Vagina (tissue), 2 donors: ENCODE results near the gene SMAD5. TPM values are rescaled to one million over a fixed set of nuclear protein-coding genes. Genes with fewer than 3 reads are reported as not detected.
A peak's percentile ranks its signal among the peaks of the same experiment; 100 is the strongest.

Experiments
- DNase-seq, 2 donors: peaks; one replicate each; pipeline ENCODE4 v3.0.0-alpha.2; 2017; ENCODE audit errors: extremely low spot score in 2 of 2
- H3K27ac ChIP-seq: fragments of 200-600 bp; sonication (generic); one replicate; pipeline ENCODE4 v1.5.1; 2019
- H3K27me3 ChIP-seq: fragments of 200-600 bp; sonication (generic); one replicate; pipeline ENCODE4 v1.5.1; 2019
- H3K36me3 ChIP-seq, 2 donors: fragments of 200-600 bp; sonication (generic); one replicate each; pipeline ENCODE4 v1.5.1; 2017 to 2019
- H3K4me1 ChIP-seq: fragments of 200-600 bp; sonication (generic); one replicate; pipeline ENCODE4 v1.5.1; 2019
- H3K4me3 ChIP-seq, 2 donors: fragments of 200-600 bp; sonication (generic); 1 replicate in 1 of 2; 2 replicates in 1 of 2; pipeline ENCODE4 v1.5.1; 2016 to 2019
- H3K9me3 ChIP-seq: fragments of 200-600 bp; sonication (generic); one replicate; pipeline ENCODE4 v1.5.1; 2019
- POLR2A ChIP-seq, 2 donors: fragments of 450-650 bp; IDR thresholded peaks; one replicate each; pipeline ENCODE4 v1.6.1; 2017; ENCODE audit warnings: antibody characterized with exemption in 2 of 2, mild to moderate bottlenecking in 2 of 2, moderate library complexity in 2 of 2
- POLR2AphosphoS5 ChIP-seq, 2 donors: sonication (generic); formaldehyde crosslinking; IDR thresholded peaks; one replicate each; pipeline ENCODE4 v1.9.0; 2017; ENCODE audit warnings: antibody characterized with exemption in 2 of 2, mild to moderate bottlenecking in 2 of 2, low read depth in 1 of 2; ENCODE audit not compliant: insufficient read depth in 1 of 2
- intact Hi-C: fragments of 100-400 bp; cut with DNase I; formaldehyde crosslinking; loops from one replicate; pipeline ENCODE4 v1.15.1; 2023
- total RNA-seq: library from RNA; depleted of rRNA; stranded (reverse); fragments of >200 nt; gene quantifications from one replicate; pipeline ENCODE4 v1.2.3, GENCODE V29; 2016
- TF ChIP-seq, protein P1 (sequence below), 3 experiments: fragments of 450-650 bp in 2 of 3; fragments of 200-600 bp in 1 of 3; sonication (generic) in 1 of 3; IDR thresholded peaks; one replicate each; pipeline ENCODE4 v1.5.1; 2017 to 2019; ENCODE audit warnings: antibody characterized with exemption in 3 of 3, mild to moderate bottlenecking in 2 of 3, moderate library complexity in 2 of 3

SMAD5 gene
- total RNA-seq, 1 donor from 2014 or later, result 40.0 TPM

DNA sequence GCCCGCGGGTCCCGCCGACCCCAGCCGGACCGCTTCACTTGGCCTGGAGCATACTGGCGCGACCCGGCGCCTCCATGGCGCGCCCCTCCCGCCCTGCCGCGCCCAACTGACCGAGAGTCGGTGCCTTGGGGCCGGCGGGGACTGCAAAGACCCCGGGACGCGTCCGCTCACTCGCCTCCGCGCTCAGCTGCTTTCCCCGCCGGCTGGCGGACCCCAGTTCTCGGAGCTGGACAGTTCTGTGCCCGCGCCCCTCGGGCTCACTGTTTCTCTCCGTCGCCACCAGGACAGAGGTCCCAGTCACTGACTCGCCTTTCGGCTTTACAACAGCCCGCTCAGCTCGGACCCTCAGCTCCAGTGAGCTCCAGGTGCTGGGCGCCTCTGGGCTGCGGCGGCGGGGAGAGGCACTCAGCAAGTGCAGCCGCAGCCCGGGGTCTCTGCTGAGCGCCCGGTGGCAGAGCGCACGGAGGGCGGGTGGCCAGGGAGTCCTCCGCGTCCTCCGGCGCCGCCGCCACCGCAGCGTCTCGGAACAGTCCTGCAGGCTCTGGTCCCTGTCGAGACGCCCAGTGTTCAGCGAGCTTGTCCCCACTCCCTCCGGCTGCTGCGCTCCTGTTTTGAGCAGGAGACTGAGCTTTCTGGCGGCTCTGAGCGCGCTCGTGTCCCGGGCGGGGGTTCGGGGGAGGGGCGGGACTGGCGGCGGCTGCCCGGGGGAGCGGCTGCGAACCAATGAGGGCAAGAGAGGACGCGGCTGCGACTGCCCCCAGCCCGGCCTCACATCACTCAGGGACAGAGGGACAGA, 60.1 kb downstream of the SMAD5 start, which contains the start of gene SMIM32:
Gene SMIM32, minus strand, starts transcription at position 637 of the 796 bp plus-strand sequence. CDS start 638 bp downstream, outside the sequence.
- H3K4me3 ChIP-seq, result peak within 1 kb of the TSS; percentile 29 to 47
- DNase-seq, result no peak

DNA sequence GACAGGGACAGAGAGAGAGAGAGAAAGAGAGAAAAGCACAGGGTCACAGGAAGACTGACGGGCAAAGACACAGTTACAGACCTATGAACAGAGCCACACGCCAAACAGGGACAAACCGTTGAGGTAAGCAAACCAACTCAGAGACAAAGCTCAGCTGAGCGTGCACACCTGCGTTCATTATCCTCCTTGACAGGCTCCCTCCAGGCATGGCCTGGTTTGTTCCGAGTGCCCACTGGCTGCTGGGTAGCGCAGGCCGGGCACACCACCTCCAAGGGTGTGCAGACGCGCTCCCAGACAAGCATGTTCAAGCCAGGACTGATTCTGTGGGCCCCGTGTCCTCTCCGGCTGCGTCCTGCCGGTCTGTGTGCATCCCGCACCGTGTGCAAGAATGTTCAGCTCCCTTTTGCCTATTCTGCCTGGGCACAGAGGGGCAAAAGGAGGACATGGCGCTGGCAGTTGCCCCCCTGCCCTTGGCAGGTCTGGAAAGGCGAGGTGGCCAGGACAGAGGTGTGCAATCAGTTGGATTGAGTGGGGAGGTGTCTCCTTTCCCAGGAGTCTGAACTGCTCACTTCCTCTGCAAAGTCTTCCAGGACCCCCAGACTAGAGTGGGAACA, 60.8 kb downstream of the SMAD5 start:
- H3K27ac ChIP-seq, result no peak overlapping the region
- intact Hi-C loops, result no loop called here
- no peaks in the 10 kb centered on the region for H3K27me3 ChIP-seq
- peak overlapping the region; percentile 29 to 47 for H3K4me3 ChIP-seq
- H3K9me3 ChIP-seq, result no peaks in the 10 kb centered on the region
- DNase-seq, result no peak
- H3K36me3 ChIP-seq, result peaks cover 0 to 4% of the 10 kb centered on the region in 2 donors
- H3K4me1 ChIP-seq, result peaks cover 28% of the 10 kb centered on the region
- no peak for TF ChIP-seq POLR2AphosphoS5 (IDR thresholded peaks at IDR 0.05; ENCODE audit: insufficient read depth in 1 of 2, low read depth in 1 of 2)
- TF ChIP-seq POLR2A (IDR thresholded peaks at IDR 0.05), result no peak
- TF ChIP-seq, protein P1, sequence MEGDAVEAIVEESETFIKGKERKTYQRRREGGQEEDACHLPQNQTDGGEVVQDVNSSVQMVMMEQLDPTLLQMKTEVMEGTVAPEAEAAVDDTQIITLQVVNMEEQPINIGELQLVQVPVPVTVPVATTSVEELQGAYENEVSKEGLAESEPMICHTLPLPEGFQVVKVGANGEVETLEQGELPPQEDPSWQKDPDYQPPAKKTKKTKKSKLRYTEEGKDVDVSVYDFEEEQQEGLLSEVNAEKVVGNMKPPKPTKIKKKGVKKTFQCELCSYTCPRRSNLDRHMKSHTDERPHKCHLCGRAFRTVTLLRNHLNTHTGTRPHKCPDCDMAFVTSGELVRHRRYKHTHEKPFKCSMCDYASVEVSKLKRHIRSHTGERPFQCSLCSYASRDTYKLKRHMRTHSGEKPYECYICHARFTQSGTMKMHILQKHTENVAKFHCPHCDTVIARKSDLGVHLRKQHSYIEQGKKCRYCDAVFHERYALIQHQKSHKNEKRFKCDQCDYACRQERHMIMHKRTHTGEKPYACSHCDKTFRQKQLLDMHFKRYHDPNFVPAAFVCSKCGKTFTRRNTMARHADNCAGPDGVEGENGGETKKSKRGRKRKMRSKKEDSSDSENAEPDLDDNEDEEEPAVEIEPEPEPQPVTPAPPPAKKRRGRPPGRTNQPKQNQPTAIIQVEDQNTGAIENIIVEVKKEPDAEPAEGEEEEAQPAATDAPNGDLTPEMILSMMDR (IDR thresholded peaks at IDR 0.05), result no peak

More for the DNA sequence above, 60.1 kb downstream of the SMAD5 start, which contains the start of gene SMIM32:
- intact Hi-C loops, result no loop called here
- no peaks in the 10 kb centered on the region for H3K27me3 ChIP-seq
- peaks cover 0 to 11% of the 10 kb centered on the region in 2 donors for H3K36me3 ChIP-seq
- no peaks in the 10 kb centered on the region for H3K9me3 ChIP-seq
- no peak within 1 kb of the TSS for H3K27ac ChIP-seq
- TF ChIP-seq POLR2AphosphoS5 (IDR thresholded peaks at IDR 0.05; ENCODE audit: insufficient read depth in 1 of 2, low read depth in 1 of 2) (no peak), POLR2A (IDR thresholded peaks at IDR 0.05) (no peak)
- TF ChIP-seq, protein P1 (IDR thresholded peaks at IDR 0.05), result no peak
- H3K4me1 ChIP-seq, result peaks cover 28% of the 10 kb centered on the region

DNA sequence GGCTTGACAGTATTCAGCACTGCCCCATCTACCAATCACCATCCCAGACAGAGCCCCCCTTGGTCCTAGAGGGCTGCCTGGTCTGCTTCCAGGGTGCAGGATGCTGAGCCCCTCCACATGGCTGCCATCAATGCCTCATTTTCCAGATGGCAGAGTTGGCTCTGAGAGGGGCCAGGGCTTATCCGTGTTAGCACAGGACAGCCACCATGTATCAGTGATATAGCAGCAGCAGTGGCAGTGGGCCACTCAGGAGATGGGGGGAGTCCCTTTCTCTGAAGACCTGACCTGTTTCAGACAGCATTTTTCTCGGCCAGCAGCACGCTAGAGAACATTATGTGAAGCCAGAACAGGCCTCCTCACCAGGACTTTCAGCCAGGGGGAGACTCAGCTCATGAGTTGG, 61.9 kb downstream of the SMAD5 start:
- H3K27ac ChIP-seq, result no peak overlapping the region
- no peak overlapping the region for H3K4me3 ChIP-seq
- no peaks in the 10 kb centered on the region for H3K36me3 ChIP-seq
- intact Hi-C loops, result no loop called here
- no peak for DNase-seq
- H3K9me3 ChIP-seq, result no peaks in the 10 kb centered on the region
- TF ChIP-seq, protein P1 (IDR thresholded peaks at IDR 0.05), result no peak
- TF ChIP-seq POLR2A (IDR thresholded peaks at IDR 0.05), result no peak
- no peak for TF ChIP-seq POLR2AphosphoS5 (IDR thresholded peaks at IDR 0.05; ENCODE audit: insufficient read depth in 1 of 2, low read depth in 1 of 2)
- H3K4me1 ChIP-seq, result peaks cover 28% of the 10 kb centered on the region
- no peaks in the 10 kb centered on the region for H3K27me3 ChIP-seq

DNA sequence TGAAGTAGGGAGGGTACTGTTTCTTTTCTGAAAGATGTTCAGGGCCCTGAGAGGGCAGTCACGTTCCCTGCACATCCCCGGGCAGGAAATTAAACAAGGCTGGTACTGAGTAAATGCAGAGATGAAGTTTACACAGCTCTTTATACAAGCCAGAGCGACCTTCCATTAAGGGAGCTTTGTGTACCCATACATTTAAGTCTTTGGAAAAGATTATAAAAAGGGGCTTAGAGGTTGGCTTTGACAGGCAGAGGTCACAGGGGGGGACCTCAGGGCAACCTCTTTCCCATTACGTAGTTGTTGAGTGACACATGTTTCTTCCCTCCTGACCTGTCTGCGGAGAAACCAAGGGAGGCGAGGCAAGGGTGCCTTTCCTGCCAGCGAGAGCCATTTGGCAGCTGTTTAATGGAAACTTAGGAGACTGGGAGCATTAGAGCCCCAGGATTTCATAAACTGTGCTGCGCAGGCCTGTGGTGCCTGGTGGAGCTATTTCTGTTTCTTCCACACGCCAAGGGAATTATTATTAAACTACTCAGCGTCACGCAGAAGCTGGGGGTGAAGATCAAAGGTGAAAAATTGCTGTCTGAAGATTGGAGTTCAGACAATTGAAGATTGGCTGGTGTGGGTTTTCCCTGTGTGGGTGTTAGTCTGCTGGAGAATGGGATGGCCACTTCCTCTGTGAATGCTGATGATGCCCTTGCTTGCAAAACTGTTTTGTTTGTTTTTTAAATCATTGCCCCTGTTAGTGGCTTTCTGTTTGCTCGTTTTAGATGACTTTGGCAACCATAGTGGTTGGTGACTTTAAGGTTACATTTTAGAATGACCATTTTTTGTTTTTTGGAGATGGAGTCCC, 63.6 kb downstream of the SMAD5 start:
- no peaks in the 10 kb centered on the region for H3K27me3 ChIP-seq
- DNase-seq, result no peak
- no peaks in the 10 kb centered on the region for H3K36me3 ChIP-seq
- no peak overlapping the region for H3K27ac ChIP-seq
- no peak for TF ChIP-seq POLR2AphosphoS5 (IDR thresholded peaks at IDR 0.05; ENCODE audit: insufficient read depth in 1 of 2, low read depth in 1 of 2)
- TF ChIP-seq, protein P1 (IDR thresholded peaks at IDR 0.05), result no peak
- peaks cover 23% of the 10 kb centered on the region for H3K4me1 ChIP-seq
- H3K9me3 ChIP-seq, result no peaks in the 10 kb centered on the region
- intact Hi-C loops, result no loop called here
- no peak overlapping the region for H3K4me3 ChIP-seq
